Hindlimb muscle (tissue), 1 donor: ENCODE data around the gene CNTNAP2. TPM values are rescaled to one million over a fixed set of nuclear protein-coding genes. Genes with fewer than 3 reads are reported as not detected.
A peak's percentile ranks its signal among the peaks of the same experiment; 100 is the strongest.

Source experiments
- DNase-seq: peaks from one replicate; pipeline ENCODE4 v3.0.0-alpha.2; 2013
- polyA plus RNA-seq: library from polyadenylated mRNA; unstranded; fragments of 120-200 nt; gene quantifications from one replicate; pipeline ENCODE4 v1.2.1, GENCODE V29; 2013; ENCODE audit not compliant: insufficient read length

Gene CNTNAP2
- polyA plus RNA-seq, 1 donor: 10.1 TPM

DNA sequence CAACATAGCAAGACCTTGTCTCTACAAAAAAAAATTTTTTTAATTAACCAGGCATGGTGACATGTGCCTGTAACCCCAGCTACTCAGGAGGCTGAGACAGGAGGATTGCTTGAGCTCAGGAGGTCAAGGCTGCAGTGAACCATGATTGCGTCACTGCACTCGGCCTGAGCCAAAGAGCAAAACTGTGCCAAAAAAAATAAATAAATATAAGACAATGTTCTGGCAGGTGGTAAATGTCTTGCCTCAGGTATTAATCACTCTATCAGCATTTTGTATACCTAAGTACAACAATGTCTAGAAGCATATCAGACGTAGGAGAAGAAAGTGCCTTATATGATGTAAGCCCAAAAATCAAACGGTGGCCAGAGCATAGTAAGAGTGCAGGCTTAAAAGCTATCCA, 2046.2 kb downstream of the CNTNAP2 start:
- no peak for DNase-seq

DNA sequence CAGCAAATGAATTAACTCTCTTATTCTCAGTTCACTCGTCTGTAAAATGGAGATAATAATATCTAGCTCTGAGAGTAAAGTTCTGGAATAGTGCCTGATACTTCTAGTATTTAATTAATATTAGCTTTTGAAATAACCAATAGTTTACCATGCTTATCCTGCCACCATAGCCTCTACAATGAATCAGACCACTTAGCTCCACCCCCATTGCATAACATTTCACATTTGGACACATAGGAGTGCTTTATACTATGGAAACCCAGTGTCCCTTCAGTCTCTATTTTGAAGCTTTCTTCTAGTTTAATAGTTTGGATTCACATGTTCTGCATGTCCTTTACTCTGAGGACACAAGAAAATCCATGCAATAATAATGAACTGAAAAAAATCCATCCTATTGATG, 2046.6 kb downstream of the CNTNAP2 start:
- DNase-seq: no peak

DNA sequence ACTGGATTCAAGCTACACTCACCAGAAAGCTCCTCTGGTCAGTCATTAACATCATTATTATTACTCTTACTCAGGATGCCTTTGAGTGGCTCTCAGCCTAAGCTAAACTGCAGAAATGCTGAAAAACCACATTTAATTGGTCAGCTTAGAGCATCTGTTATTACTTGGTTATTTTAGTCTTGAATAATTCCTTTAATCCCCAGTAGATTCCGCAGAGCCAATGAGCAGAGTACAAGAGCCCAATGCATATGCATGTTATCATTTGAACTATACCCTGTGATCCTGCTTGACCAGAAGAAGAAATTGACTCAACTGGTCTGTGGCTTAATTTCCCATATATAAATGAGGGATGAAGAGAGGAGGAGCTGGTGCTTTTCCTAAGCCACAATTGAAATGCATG, 2056.3 kb downstream of the CNTNAP2 start:
- no peak for DNase-seq

DNA sequence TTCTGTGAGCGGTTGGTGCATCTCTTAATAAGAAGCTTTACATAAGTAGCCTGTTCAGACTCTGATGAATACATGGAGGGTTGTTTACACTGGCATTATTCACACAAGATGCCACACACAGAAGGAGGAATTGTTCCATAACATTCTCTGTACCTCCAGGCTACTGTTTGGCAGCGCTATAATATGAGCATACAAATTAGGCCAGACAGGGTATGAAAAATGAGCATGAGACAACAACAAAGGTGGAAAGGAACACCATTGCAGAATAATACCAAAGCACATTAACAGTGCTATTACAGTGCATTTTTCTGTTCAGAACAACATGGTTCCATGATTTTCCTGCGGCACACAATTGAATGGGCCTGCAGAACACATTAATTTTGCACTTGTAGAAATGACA, 2056.8 kb downstream of the CNTNAP2 start:
- DNase-seq: no peak

DNA sequence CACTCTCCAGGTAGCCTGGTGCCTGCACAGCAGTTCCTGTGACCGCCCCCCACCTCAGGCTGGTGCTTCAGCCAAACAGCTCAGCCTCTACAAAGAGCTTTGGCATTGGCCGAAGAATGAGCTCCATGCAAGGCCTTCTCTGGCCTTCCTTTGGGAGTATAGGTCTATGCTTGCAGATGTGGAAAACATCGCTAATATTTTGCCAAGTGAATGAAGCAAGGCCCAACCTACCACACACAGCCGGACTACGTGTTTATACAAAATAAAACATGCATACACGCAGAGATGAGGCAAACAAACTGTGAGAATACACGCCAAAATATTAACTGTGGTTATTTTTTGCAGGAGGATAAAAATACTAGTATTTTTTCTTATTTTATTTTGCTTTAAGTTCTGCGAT, 2057.8 kb downstream of the CNTNAP2 start:
- peak; percentile 17 for DNase-seq

DNA sequence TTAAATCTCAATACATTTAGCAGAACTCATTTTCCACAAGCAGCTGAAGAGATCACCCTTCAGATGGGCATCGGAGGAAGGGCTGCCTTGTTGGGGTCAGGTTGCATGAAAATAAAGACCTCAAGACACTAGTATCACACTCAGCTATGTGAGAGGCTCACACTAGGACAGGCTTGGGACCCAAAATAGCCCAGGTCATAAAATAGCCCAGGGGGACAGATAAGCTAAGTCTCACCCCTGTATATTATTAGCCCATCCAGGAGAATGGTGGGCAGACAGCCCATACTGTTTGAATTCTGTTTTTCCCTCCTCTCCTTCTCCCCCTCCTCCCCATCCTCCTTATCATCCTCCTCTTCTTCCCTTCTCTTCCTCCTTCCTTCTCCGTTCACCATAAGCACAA, 2058.9 kb downstream of the CNTNAP2 start:
- no peak for DNase-seq

DNA sequence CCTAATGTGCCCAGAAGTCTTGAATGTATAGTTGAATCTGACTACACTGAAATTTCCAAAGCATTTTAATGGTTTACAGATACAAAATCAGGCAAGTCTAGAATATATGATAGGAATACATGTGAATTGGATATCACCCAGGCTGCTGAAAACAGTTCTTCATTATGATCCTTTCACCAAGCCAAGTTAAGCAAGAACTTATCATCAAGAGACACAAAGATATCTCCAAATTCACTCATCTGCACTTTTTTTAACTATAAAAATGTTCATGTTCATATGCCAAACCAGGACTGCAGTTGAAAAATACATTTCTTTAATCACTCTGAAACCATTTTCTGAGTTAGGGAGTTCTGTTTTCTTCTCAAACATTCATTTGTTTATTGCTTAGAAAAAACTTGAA, 2061.4 kb downstream of the CNTNAP2 start:
- DNase-seq: no peak

DNA sequence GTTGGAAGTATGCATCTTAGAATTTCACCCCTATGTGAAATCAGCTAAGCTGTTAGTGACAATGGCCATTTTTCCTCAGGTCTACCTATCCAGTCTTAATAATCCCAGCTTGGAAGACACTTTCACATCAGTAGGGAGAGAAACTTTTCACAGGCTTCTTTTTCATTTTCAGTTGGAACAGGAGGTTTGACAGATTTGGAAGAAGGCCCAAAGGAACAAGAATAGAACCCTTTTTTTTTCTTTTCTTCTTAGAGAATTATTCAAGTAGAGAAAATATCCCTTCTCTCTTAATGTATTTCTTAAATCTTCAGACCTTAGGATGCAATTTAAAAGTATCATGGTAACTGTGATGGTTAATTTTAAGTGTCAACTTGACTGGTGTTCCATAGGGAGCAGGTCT, 2063.5 kb downstream of the CNTNAP2 start:
- no peak for DNase-seq

DNA sequence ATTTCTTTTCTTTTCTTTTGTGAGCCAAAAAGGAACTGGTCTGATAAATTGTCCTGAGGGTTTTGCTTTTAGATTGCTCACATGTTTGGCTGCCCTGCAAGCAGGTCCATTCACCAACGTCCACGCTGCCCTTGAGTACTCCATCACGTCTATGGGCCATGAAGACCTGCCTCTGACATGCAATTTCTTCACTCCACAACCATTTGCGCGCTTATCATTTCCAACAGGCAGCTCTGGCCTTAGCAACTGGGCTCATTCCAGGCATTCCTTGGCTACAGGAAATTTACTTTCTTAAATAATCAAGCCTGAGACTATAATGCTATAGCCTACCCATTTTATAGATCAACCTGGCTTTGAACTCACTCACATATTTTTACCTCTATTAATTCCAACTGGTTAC, 2065.7 kb downstream of the CNTNAP2 start:
- DNase-seq: no peak

DNA sequence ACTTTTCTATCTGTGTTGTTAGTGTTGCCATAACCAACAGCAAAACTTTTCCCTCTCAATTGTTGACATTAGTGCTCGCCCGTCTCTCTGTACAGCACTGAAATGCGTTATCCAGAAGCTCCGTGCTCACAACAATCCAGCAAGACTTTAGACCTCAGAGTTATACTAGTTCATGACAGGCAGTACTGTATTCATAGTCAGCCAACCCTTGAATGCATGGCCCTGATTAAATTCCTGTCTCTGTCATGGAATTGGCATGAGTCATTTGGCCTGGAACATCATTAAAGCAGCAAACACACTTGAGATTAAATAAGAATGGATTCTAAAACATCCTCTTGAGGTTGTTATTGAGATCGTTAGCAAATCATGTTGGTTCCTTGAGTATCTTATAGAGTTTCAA, 2068.4 kb downstream of the CNTNAP2 start:
- peak; percentile 26 for DNase-seq

DNA sequence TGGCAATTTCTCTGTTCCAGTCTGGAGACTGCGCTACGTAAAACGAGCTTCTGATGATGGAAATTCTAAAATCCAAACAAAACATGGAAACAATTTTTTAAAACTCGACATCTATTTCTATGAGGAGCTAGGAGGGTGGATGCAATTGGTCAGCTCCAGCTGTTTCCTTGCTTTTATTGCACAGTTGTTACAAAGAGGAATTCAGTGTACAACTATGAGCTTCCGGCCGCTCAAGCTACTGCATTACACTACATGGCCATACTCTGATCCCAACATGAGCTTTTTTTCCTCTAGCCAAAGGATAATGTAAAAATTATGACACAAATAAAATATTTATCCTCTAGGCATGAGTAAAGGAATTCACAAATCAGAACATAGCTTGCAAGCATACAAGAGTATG, 2070.9 kb downstream of the CNTNAP2 start:
- peak; percentile 17 for DNase-seq

DNA sequence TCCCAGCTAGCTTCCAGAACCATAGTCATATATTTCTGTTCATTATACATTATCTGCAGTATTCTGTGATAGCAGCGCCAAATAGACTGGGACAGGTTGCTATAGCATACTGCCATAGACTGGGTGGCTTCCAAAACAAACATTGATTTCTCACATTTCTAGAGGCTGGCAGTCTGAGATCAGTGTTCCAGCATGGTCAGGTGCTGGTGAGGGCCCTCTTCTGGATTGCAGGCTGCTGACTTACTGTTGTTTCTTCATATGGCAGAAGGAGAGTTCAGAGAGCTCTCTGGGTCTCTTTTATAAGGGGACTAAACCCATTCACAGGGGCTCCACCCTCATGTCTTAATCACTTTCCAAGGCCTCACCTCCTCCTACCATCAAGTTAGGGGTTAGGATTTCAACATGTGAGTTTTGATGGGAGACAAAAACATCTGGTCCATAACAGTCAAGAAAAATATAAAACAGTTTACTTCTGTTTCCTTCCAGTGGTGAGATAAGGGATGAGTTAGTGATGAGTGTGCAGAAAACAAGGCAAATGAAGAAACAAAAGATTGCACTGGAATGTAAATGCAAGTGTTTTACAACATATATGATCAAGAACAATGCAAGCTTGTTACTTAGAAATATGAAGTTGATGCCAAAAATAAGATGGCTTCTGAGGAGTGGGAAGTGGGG, 2074.9 kb downstream of the CNTNAP2 start:
- no peak for DNase-seq

DNA sequence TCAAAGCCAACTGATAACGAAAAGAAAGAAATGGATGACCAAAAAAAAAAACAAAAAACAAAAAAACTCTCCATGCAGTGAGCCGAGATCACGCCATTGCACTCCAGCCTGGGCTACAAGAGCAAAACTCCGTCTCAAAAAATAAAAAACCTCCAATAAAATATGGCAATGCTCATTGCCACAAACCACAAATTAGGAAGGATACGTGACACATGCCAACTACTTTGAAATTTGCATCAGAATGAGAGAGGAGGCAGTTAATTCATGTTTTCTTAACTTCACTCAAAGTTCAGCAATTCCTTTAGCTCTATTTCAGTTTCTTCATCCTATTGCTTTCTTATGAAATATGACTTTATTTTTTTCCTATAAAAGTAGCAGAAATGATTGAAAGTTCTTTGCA, 2075.9 kb downstream of the CNTNAP2 start:
- DNase-seq: no peak

DNA sequence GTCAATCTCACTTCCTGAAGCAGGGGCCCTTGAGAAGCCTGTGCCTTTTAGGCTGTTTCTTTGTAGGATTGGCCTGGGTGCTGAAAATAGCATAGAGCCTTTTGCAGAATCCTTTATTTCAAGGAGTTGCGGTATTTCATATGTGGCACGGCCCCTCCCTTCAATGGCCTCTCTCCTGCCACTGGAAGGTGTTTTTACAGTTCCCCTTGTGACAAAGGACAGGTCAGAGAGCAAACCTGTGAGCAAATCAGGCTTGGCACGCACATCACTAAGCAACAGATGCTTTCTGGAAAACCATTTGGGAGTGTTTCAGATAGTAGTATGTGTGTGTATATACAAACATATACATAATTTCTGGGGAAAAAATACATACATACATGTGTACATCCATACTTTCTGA, 2085.4 kb downstream of the CNTNAP2 start:
- no peak for DNase-seq

DNA sequence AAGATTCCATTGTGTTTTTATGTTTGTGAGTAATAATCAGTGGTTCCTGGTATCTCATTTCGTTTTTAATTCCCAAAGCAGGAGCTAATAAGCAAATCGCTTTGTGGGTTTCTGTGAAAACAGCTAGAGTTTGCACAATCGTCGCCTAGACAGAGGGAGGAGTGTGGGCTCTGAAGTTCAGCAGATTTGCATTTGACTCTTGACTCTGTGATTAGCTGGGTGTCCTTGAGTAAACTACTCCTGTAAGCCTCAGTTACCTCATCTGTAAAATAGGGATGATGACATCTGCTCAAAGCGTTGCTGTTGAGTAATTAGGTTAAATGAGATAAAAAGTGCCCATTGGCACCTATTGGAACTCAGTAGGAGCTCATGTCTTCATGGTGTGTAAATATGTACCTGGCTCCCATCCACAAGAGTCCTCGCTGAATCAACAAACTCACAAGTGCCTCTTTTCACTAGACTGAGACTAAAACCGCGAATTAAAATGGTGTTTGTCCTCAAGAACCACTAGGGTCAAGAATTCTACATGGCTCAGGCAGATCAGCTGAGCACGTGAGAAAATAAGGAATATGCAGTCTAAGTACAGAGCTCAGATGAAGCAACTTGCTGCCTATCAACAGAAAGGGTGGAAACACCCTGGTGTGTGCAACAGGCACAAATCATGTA, 2088.2 kb downstream of the CNTNAP2 start:
- no peak for DNase-seq

DNA sequence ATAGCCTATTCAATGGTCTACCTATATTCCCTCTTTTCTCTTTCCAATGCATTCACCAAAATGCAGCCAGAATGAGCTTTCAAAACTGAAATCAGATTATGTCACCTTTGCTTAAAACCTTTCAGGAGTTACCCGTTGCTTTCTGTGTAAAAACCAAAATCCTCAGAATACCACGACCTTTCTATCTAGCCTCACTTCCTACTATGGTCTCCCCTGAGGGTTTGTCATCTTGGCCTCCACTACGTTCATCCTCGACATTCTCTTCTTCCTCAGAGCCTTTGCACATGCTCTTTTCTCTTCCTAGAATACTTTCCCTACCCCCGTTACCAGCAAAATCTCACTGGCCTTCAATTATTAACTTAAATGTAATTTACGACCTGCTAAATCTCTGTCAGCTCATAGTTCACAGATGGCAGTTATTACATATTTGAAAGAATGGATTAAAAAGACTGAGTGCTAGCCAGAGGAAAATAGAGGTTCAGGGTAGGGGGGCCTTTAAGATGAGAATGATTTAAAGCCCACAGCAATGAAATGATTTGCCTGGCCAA, 2093.1 kb downstream of the CNTNAP2 start:
- DNase-seq: no peak

DNA sequence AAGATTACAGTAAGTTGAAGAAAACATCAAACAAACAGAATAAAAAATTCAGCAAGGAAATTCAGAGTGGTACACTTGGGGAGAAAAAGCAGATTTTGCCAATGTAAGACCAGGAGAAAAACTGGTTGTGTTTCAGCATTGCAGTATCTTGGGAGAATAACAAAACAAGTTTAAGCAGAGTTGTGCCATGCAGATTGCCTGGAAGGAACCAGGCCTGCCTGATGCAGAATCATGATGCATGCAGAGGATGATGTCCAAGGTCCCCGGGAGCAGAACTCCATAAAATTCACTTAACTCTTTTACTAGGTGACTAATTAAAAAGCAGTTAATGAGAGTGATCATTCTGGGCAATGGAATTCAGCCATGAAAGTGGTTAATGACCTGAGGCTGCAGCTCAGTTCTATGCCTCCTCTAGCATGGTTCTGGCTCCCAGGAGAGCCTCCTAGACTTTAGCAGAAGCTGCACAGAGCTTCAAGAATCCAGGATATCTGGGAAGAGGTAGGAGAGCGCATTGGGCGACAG, 2094.3 kb downstream of the CNTNAP2 start:
- no peak for DNase-seq

DNA sequence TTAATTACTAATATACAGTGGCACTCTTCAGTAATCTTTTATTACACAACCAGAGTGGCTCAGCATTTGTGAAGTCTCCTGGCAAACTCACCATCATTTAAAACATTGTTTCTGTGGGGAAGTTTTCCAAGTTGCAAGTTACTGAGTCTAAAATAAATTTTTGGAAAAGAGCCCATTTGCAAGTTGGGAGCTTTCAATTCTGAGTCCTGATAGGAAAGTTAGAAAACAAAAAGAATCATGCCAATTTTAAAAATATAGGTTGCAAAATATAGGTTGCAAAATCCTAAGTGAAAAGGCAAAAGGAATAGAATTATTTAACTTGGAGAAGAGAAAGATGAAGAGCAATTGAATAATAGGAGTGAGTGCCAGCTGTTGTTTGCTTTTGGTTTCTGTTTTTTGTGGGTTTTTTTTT, 2095.1 kb downstream of the CNTNAP2 start:
- DNase-seq: peak; percentile 14

DNA sequence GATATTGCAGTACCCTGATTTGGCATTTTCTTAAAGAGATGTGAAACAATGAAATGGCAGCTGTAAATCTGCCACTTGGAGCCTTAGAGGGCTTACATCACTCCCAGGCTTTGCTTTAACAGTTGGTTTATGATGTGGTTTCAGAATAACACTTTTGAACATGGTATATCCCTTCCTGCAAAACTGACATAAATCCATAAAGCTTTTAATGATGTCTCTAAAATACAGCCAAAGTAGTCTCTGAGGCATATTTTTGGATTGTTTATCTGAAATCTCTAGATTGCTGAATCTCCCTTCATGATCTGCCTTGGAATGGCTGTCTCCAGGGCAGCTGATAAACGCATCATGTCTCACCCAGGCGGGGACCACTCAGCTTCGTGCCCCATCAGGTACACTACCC, 2096.1 kb downstream of the CNTNAP2 start:
- no peak for DNase-seq

DNA sequence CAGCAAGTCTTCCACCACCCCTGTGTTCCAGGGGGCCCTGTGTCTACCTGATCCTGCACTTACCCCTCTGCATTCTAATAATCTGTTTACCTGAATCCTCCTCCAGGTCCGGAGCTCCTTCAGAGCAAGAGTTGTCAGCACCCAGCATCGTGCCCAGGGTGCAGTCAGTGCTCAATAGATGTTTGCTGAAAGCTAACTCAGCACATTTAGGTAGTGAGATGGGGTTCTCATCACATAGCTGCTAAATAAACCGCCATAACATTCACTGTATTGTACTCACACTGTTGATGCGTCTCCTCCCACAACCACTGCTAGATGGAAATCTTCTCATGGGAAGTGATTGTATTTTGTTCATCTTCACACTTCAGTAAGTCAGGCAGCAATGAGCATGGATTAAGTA, 2097.5 kb downstream of the CNTNAP2 start:
- no peak for DNase-seq

DNA sequence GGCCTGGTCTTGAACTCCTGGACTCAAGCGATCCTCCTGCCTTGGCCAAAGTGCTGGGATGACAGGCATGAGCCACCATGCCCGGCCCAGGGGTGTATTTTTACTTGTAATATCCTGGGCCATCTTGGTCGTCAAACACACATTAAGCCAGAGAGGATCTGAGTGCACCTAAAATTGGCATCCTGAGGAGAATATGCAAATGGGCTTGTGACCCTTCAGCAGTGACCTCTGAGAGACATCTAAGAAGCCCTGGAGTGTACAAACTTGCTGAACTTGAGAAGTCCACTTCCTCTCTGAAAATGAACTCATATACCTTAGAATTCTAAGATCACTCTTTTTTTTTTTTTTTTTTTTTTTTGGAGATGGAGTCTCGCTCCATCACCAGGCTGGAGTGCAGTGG, 2102.0 kb downstream of the CNTNAP2 start:
- DNase-seq: no peak

DNA sequence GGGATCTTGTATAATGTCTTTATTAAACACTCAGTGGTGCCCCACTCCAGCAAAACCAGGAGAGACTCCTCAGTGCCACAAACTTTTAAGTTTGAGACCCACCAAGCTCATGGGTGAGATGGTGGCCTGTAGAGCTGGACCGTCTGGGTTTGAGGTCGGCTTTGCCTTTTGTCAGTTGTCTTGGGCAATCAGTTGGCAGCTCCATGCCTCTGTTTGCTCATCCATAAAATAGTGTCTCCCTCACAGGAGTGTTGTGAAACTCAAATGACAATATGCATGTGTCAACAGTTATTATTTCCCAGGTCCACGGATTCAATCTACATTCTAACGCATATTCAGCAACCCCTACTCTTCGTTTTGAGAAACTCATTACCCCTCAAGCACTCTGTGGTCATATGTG, 2106.1 kb downstream of the CNTNAP2 start:
- no peak for DNase-seq

DNA sequence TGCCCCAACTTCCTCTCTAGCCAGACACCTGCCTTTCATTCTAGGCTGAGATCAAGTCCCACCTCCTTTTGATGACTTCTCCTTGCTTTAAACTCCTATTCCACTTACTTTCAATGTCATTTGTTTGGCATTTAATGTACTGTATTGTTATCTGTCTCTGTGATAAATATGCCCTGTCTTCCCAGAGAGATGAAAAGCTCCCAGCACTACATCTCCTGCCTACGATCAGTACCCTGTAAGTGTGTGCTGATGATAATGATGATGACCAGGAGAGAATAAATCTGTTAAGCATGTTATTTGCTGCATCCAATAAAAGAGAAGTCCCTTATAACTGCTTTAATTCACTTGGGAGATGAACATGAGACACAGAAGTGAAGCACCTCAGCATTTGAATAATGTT, 2106.6 kb downstream of the CNTNAP2 start:
- no peak for DNase-seq

DNA sequence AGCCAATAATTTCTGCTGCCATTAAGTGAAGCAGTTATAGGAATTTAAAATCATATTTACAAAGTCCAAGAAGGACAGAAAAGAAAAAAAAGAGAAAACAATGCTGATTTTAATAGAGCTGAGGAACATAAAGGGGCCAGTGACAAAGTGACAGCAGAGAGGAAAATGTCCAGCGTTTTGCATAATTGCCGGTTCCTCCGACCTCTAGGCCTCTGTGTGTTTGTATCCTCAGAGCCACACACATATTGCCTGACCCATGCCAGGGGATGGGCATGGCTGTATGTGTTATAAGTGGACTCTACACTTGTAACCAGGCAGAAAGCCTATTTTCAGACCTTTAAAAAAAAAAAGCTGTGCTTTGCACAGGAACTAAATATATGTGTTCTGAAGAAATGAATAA, 2107.1 kb downstream of the CNTNAP2 start:
- DNase-seq: no peak
